SK-N-SH treated with all-trans-retinoic acid at 6 μM for 48 hours (cell line): ENCODE results near the gene RALGAPB.

Source experiments
- ATAC-seq: fragments of 200-7000 bp; cut with Tn5 transposase; 3 replicates; pipeline ENCODE4 v1.9.1; 2020; ENCODE audit warnings: mild to moderate bottlenecking, moderate library complexity
- ARNTL ChIP-seq: fragments of 450-650 bp; formaldehyde crosslinking; IDR thresholded peaks from 2 replicates; pipeline ENCODE4 v1.5.0; 2020; ENCODE audit warnings: low read depth, mild to moderate bottlenecking, moderate library complexity, borderline replicate concordance
- BACH2 ChIP-seq: fragments of 250-450 bp; sonication (Bioruptor Pico); IDR thresholded peaks from 2 replicates; pipeline ENCODE4 v1.9.0; 2021; ENCODE audit warnings: mild to moderate bottlenecking, borderline replicate concordance
- CREB5 ChIP-seq: fragments of 250-450 bp; sonication (Bioruptor Pico); IDR thresholded peaks from 2 replicates; pipeline ENCODE4 v1.5.1; 2020; ENCODE audit warnings: low read depth, mild to moderate bottlenecking, moderate library complexity
- CSDC2 ChIP-seq: fragments of 250-450 bp; sonication (Bioruptor Pico); IDR thresholded peaks from 2 replicates; pipeline ENCODE4 v1.5.0; 2020; ENCODE audit warnings: mild to moderate bottlenecking, moderate library complexity
- GLIS3 ChIP-seq: fragments of 250-450 bp; sonication (Bioruptor Pico); IDR thresholded peaks from 2 replicates; pipeline ENCODE4 v1.5.0; 2020; ENCODE audit warnings: mild to moderate bottlenecking, moderate library complexity
- ISL1 ChIP-seq: fragments of 250-450 bp; sonication (Bioruptor Pico); IDR thresholded peaks from 2 replicates; pipeline ENCODE4 v2.1.2; 2022; ENCODE audit warnings: mild to moderate bottlenecking, moderate library complexity
- PPARA ChIP-seq: fragments of 250-450 bp; sonication (Bioruptor Pico); IDR thresholded peaks from 2 replicates; pipeline ENCODE4 v1.5.0; 2020; ENCODE audit warnings: mild to moderate bottlenecking, borderline replicate concordance
- RARB ChIP-seq: fragments of 250-450 bp; sonication (Bioruptor Pico); IDR thresholded peaks from 2 replicates; pipeline ENCODE4 v1.8.0; 2021; ENCODE audit warnings: mild to moderate bottlenecking, moderate library complexity
- SNAI2 ChIP-seq: fragments of 250-450 bp; sonication (Bioruptor Pico); IDR thresholded peaks from 2 replicates; pipeline ENCODE4 v1.5.0; 2020; ENCODE audit warnings: mild to moderate bottlenecking, moderate library complexity
- TCF4 ChIP-seq: fragments of 250-450 bp; sonication (Bioruptor Pico); IDR thresholded peaks from 2 replicates; pipeline ENCODE4 v1.8.0; 2021; ENCODE audit warnings: mild to moderate bottlenecking, moderate library complexity, borderline replicate concordance
- TOX ChIP-seq: fragments of 250-450 bp; sonication (Bioruptor Pico); IDR thresholded peaks from 2 replicates; pipeline ENCODE4 v1.8.0; 2021; ENCODE audit warnings: mild to moderate bottlenecking, moderate library complexity, borderline replicate concordance
- TSHZ2 ChIP-seq: fragments of 250-450 bp; sonication (Bioruptor Pico); IDR thresholded peaks from 2 replicates; pipeline ENCODE4 v1.5.0; 2020; ENCODE audit warnings: mild to moderate bottlenecking, moderate library complexity
- ZFP3 ChIP-seq: fragments of 250-450 bp; sonication (Bioruptor Pico); IDR thresholded peaks from 2 replicates; pipeline ENCODE4 v1.5.0; 2020; ENCODE audit warnings: mild to moderate bottlenecking, moderate library complexity
- ZFP30 ChIP-seq: fragments of 450-650 bp; formaldehyde crosslinking; IDR thresholded peaks from 2 replicates; pipeline ENCODE4 v1.5.0; 2022; ENCODE audit warnings: mild to moderate bottlenecking, moderate library complexity
- ZNF565 ChIP-seq: fragments of 450-650 bp; formaldehyde crosslinking; conservative IDR thresholded peaks from 2 replicates; pipeline ENCODE4 v1.5.0; 2020; ENCODE audit warnings: low read depth, mild to moderate bottlenecking, moderate library complexity
- ZNF8 ChIP-seq: fragments of 450-650 bp; formaldehyde crosslinking; IDR thresholded peaks from 2 replicates; pipeline ENCODE4 v1.5.0; 2020; ENCODE audit warnings: mild to moderate bottlenecking, moderate library complexity
- TF ChIP-seq, protein P1 (sequence below): fragments of 250-450 bp; sonication (Bioruptor Pico); IDR thresholded peaks from 2 replicates; pipeline ENCODE4 v1.8.0; 2021; ENCODE audit warnings: low read depth, mild to moderate bottlenecking, moderate library complexity, borderline replicate concordance
- TF ChIP-seq, protein P2 (sequence below): fragments of 250-450 bp; sonication (Bioruptor Pico); IDR thresholded peaks from 2 replicates; pipeline ENCODE4 v1.8.0; 2020; ENCODE audit warnings: mild to moderate bottlenecking, moderate library complexity, borderline replicate concordance
- TF ChIP-seq, protein P3 (sequence below): fragments of 250-450 bp; sonication (Bioruptor Pico); IDR thresholded peaks from 2 replicates; pipeline ENCODE4 v1.5.1; 2021; ENCODE audit warnings: mild to moderate bottlenecking, moderate library complexity

Gene RALGAPB

GRCh38 chr20:38489181-38489580 lies 16.5 kb downstream of the RALGAPB start:
- ATAC-seq = no peak
- TF ChIP-seq TOX (no peak), RARB (no peak)
- TF ChIP-seq, protein P1, sequence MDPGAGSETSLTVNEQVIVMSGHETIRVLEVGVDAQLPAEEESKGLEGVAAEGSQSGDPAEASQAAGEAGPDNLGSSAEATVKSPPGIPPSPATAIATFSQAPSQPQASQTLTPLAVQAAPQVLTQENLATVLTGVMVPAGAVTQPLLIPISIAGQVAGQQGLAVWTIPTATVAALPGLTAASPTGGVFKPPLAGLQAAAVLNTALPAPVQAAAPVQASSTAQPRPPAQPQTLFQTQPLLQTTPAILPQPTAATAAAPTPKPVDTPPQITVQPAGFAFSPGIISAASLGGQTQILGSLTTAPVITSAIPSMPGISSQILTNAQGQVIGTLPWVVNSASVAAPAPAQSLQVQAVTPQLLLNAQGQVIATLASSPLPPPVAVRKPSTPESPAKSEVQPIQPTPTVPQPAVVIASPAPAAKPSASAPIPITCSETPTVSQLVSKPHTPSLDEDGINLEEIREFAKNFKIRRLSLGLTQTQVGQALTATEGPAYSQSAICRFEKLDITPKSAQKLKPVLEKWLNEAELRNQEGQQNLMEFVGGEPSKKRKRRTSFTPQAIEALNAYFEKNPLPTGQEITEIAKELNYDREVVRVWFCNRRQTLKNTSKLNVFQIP (CRISPR knock-in tag) = no peak
- TF ChIP-seq, protein P2, sequence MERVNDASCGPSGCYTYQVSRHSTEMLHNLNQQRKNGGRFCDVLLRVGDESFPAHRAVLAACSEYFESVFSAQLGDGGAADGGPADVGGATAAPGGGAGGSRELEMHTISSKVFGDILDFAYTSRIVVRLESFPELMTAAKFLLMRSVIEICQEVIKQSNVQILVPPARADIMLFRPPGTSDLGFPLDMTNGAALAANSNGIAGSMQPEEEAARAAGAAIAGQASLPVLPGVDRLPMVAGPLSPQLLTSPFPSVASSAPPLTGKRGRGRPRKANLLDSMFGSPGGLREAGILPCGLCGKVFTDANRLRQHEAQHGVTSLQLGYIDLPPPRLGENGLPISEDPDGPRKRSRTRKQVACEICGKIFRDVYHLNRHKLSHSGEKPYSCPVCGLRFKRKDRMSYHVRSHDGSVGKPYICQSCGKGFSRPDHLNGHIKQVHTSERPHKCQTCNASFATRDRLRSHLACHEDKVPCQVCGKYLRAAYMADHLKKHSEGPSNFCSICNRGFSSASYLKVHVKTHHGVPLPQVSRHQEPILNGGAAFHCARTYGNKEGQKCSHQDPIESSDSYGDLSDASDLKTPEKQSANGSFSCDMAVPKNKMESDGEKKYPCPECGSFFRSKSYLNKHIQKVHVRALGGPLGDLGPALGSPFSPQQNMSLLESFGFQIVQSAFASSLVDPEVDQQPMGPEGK (CRISPR knock-in tag) = no peak

DNA sequence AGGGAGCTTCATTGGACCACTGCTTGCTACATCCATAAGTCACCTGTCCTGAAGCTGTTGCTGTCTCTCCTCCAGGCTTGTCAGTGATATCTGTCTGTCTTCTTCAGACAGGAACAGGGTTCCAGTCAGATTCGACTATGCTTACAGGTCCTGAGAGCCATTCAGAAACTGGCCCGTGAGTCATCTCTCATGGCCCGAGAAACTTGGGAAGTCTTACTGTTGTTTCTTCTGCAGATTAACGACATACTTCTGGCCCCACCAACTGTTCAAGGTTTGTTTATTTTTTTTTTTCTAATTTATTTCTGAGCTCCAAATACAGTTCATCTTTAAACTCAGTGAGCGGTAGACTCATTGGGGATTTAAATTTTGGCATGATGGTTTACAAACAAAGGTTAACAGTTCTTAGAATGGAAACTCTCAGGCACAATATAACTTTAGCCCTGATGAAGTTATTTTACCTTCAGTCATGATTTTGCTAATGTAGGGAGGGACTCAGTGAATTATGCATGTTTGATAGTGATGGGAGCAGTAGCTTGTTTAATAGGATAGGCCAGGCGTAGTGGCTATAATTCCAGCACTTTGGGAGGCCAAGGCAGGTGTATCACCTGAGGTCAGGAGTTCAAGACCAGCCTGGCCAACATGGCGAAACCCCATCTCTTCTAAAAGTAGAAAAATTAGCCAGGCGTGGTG lies 24.7 kb downstream of the RALGAPB start:
- no peak for TF ChIP-seq TOX
- TF ChIP-seq ISL1 = no peak
- no peak for TF ChIP-seq ZNF565 (CRISPR knock-in tag)
- TF ChIP-seq ARNTL (CRISPR knock-in tag) = no peak
- TF ChIP-seq SNAI2 (CRISPR knock-in tag) = no peak
- TF ChIP-seq, protein P1 (CRISPR knock-in tag) = no peak
- TF ChIP-seq ZNF8 = no peak
- TF ChIP-seq CSDC2 = no peak
- TF ChIP-seq TSHZ2 (CRISPR knock-in tag) = no peak
- no peak for TF ChIP-seq BACH2
- no peak for TF ChIP-seq RARB
- no peak for TF ChIP-seq TCF4 (CRISPR knock-in tag)
- no peak for ATAC-seq

- ATAC-seq = no peak
- TF ChIP-seq GLIS3 (CRISPR knock-in tag) = no peak
- no peak for TF ChIP-seq TOX
- TF ChIP-seq ZFP30 (CRISPR knock-in tag) = no peak
- no peak for TF ChIP-seq TSHZ2 (CRISPR knock-in tag)
- TF ChIP-seq ARNTL (CRISPR knock-in tag) = no peak
- TF ChIP-seq CREB5 (CRISPR knock-in tag) = no peak
- no peak for TF ChIP-seq BACH2
- no peak for TF ChIP-seq TCF4 (CRISPR knock-in tag)
- no peak for TF ChIP-seq ZNF8
- TF ChIP-seq, protein P1 (CRISPR knock-in tag) = no peak
- TF ChIP-seq ZNF565 (CRISPR knock-in tag) = no peak
- no peak for TF ChIP-seq ZFP3 (CRISPR knock-in tag)
- TF ChIP-seq, protein P3, sequence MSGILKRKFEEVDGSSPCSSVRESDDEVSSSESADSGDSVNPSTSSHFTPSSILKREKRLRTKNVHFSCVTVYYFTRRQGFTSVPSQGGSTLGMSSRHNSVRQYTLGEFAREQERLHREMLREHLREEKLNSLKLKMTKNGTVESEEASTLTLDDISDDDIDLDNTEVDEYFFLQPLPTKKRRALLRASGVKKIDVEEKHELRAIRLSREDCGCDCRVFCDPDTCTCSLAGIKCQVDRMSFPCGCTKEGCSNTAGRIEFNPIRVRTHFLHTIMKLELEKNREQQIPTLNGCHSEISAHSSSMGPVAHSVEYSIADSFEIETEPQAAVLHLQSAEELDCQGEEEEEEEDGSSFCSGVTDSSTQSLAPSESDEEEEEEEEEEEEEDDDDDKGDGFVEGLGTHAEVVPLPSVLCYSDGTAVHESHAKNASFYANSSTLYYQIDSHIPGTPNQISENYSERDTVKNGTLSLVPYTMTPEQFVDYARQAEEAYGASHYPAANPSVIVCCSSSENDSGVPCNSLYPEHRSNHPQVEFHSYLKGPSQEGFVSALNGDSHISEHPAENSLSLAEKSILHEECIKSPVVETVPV (CRISPR knock-in tag) = no peak
- TF ChIP-seq PPARA (CRISPR knock-in tag) = no peak
- TF ChIP-seq, all 23 proteins: peak for 0
These were observed 26.3 kb downstream of the RALGAPB start for GRCh38 chr20:38498909-38499308.
